H1 (cell line): ENCODE data around the gene DGKK. TPM values are rescaled to one million over a fixed set of nuclear protein-coding genes. Genes with fewer than 3 reads are reported as not detected.

Experiments
- BRCA1 ChIP-seq: IDR thresholded peaks from 2 replicates; pipeline ENCODE4 v1.6.1; 2012; ENCODE audit warnings: low read depth, low read length, improper control_type of control experiment
- JUND ChIP-seq: IDR thresholded peaks from 2 replicates; pipeline ENCODE4 v1.6.1; 2011; ENCODE audit warnings: mild to moderate bottlenecking, improper control_type of control experiment, low read length
- KDM5A ChIP-seq: fragments of 200-600 bp; IDR thresholded peaks from 2 replicates; pipeline ENCODE4 v1.7.1; 2012; ENCODE audit warnings: mild to moderate bottlenecking, low read length, inconsistent platforms, mixed read lengths
- RFX5 ChIP-seq: IDR thresholded peaks from 2 replicates; pipeline ENCODE4 v1.6.1; 2011; ENCODE audit warnings: low read depth, low read length, improper control_type of control experiment, borderline replicate concordance
- RXRA ChIP-seq: IDR thresholded peaks from 2 replicates; pipeline ENCODE4 v1.6.1; 2011; ENCODE audit warnings: low read depth, mild to moderate bottlenecking, low read length, moderate library complexity; ENCODE audit not compliant: insufficient read depth
- SIRT6 ChIP-seq: IDR thresholded peaks from one replicate; pipeline ENCODE4 v1.7.1; 2012; ENCODE audit warnings: low read length, inconsistent platforms
- SP2 ChIP-seq: IDR thresholded peaks from 2 replicates; pipeline ENCODE4 v1.6.1; 2012; ENCODE audit warnings: mild to moderate bottlenecking, low read length, inconsistent platforms
- SP4 ChIP-seq: IDR thresholded peaks from 2 replicates; pipeline ENCODE4 v1.6.1; 2012; ENCODE audit warnings: low read length, inconsistent platforms
- TAF1 ChIP-seq: IDR thresholded peaks from 2 replicates; pipeline ENCODE4 v1.6.1; 2011; ENCODE audit warnings: mild to moderate bottlenecking, low read depth, low read length
- TEAD4 ChIP-seq: IDR thresholded peaks from 2 replicates; pipeline ENCODE4 v1.6.1; 2012; ENCODE audit warnings: low read depth, low read length, inconsistent platforms, mixed read lengths
- polyA plus RNA-seq, 7 experiments: library from polyadenylated mRNA; depleted of rRNA in 3 of 7; stranded (reverse) in 5 of 7; unstranded in 2 of 7; fragments of >200 nt in 5 of 7; fragments of 200-250 nt in 2 of 7; gene quantifications; 1 replicate in 5 of 7; 2 replicates in 1 of 7; 4 replicates in 1 of 7; pipeline versions ENCODE4 v1.2.1 to v1.2.3, GENCODE V29; 2011 to 2013; ENCODE audit warnings: missing spikeins in 2 of 7, mixed read lengths in 2 of 7
- total RNA-seq: library from RNA; stranded (reverse); fragmentation: NEBNext Ultra II Directional; extraction: Animal tissue kit (Norgen Biotek cat#: 25700); gene quantifications from 2 replicates; pipeline ENCODE4 v1.2.1, GENCODE V29; 2021
- TF ChIP-seq, protein P1 (sequence below): fragments of 300-600 bp; sonication (generic); IDR thresholded peaks from 2 replicates; pipeline ENCODE4 v1.7.1; 2012; ENCODE audit warnings: low read length, moderate library complexity, mild to moderate bottlenecking, inconsistent platforms; ENCODE audit not compliant: insufficient replicate concordance

Gene DGKK
- total and polyA plus RNA-seq, 2 of the 8 experiments (the other 6 are each of a cell fraction or from before 2014, with no cell fraction given), result 4.9 to 19.2 TPM

DNA sequence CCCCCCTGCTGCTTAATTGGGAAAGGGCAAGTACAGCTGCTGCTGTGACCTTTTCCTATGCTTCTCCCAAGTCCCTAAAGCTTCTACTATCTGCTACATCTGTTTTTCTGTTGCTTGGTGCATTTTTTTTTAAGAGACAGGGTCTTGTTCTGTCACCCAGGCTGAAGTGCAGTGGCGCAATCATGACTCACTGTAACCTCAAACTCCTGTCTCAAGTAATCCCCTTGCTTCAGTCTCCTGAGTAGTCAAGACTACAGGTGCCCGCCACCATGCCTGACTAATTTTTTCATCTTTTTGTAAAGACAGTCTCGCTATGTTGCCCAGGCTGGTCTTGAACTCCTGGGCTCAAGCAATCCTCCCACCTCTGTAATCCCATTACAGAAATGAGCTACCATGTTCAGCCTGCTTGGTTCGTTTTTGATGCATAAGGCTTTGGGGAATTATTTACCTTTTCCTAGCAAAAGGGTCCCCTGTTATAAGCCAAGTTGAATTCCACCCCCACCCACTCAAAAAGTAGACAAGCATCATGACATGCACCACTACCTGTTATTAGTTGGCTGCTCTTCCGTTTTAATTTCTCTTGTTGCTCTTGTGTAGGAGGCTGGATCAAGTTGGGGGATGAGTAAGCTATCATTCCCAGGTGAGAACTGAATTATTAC, 39.6 kb downstream of the DGKK start (continued):
- TF ChIP-seq, protein P1, sequence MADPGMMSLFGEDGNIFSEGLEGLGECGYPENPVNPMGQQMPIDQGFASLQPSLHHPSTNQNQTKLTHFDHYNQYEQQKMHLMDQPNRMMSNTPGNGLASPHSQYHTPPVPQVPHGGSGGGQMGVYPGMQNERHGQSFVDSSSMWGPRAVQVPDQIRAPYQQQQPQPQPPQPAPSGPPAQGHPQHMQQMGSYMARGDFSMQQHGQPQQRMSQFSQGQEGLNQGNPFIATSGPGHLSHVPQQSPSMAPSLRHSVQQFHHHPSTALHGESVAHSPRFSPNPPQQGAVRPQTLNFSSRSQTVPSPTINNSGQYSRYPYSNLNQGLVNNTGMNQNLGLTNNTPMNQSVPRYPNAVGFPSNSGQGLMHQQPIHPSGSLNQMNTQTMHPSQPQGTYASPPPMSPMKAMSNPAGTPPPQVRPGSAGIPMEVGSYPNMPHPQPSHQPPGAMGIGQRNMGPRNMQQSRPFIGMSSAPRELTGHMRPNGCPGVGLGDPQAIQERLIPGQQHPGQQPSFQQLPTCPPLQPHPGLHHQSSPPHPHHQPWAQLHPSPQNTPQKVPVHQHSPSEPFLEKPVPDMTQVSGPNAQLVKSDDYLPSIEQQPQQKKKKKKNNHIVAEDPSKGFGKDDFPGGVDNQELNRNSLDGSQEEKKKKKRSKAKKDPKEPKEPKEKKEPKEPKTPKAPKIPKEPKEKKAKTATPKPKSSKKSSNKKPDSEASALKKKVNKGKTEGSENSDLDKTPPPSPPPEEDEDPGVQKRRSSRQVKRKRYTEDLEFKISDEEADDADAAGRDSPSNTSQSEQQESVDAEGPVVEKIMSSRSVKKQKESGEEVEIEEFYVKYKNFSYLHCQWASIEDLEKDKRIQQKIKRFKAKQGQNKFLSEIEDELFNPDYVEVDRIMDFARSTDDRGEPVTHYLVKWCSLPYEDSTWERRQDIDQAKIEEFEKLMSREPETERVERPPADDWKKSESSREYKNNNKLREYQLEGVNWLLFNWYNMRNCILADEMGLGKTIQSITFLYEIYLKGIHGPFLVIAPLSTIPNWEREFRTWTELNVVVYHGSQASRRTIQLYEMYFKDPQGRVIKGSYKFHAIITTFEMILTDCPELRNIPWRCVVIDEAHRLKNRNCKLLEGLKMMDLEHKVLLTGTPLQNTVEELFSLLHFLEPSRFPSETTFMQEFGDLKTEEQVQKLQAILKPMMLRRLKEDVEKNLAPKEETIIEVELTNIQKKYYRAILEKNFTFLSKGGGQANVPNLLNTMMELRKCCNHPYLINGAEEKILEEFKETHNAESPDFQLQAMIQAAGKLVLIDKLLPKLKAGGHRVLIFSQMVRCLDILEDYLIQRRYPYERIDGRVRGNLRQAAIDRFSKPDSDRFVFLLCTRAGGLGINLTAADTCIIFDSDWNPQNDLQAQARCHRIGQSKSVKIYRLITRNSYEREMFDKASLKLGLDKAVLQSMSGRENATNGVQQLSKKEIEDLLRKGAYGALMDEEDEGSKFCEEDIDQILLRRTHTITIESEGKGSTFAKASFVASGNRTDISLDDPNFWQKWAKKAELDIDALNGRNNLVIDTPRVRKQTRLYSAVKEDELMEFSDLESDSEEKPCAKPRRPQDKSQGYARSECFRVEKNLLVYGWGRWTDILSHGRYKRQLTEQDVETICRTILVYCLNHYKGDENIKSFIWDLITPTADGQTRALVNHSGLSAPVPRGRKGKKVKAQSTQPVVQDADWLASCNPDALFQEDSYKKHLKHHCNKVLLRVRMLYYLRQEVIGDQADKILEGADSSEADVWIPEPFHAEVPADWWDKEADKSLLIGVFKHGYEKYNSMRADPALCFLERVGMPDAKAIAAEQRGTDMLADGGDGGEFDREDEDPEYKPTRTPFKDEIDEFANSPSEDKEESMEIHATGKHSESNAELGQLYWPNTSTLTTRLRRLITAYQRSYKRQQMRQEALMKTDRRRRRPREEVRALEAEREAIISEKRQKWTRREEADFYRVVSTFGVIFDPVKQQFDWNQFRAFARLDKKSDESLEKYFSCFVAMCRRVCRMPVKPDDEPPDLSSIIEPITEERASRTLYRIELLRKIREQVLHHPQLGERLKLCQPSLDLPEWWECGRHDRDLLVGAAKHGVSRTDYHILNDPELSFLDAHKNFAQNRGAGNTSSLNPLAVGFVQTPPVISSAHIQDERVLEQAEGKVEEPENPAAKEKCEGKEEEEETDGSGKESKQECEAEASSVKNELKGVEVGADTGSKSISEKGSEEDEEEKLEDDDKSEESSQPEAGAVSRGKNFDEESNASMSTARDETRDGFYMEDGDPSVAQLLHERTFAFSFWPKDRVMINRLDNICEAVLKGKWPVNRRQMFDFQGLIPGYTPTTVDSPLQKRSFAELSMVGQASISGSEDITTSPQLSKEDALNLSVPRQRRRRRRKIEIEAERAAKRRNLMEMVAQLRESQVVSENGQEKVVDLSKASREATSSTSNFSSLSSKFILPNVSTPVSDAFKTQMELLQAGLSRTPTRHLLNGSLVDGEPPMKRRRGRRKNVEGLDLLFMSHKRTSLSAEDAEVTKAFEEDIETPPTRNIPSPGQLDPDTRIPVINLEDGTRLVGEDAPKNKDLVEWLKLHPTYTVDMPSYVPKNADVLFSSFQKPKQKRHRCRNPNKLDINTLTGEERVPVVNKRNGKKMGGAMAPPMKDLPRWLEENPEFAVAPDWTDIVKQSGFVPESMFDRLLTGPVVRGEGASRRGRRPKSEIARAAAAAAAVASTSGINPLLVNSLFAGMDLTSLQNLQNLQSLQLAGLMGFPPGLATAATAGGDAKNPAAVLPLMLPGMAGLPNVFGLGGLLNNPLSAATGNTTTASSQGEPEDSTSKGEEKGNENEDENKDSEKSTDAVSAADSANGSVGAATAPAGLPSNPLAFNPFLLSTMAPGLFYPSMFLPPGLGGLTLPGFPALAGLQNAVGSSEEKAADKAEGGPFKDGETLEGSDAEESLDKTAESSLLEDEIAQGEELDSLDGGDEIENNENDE, result no peak
- TF ChIP-seq SP2, result no peak
- no peak for TF ChIP-seq KDM5A
- TF ChIP-seq TEAD4, result no peak
- TF ChIP-seq BRCA1, result no peak
- no peak for TF ChIP-seq TAF1
- TF ChIP-seq SP4, result no peak
- TF ChIP-seq RFX5, result no peak
- TF ChIP-seq SIRT6, result no peak
- TF ChIP-seq JUND, result no peak
- no peak for TF ChIP-seq RXRA
